SKM-1 (cell line): Measurements from ENCODE around the gene RAB31.

Experiments used
- DNase-seq: peaks from one replicate; lab custom pipeline; 2025; ENCODE audit not compliant: unreplicated experiment; lab: John Stamatoyannopoulos, UW

Gene RAB31

GRCh38 chr18:9859232-9859631, 151.1 kb downstream of the RAB31 start:
- no peak for DNase-seq

- DNase-seq = no peak
These were observed 152.6 kb downstream of the RAB31 start for GRCh38 chr18:9860682-9861081.

GRCh38 chr18:9861157-9861556, 153.1 kb downstream of the RAB31 start:
- DNase-seq = no peak

- no peak for DNase-seq
These were observed 153.8 kb downstream of the RAB31 start for GRCh38 chr18:9861933-9862332.

GRCh38 chr18:9862686-9863085, 154.6 kb downstream of the RAB31 start:
- no peak for DNase-seq

- no peak for DNase-seq
These were observed 155.2 kb downstream of the RAB31 start for GRCh38 chr18:9863282-9863681.

- no peak for DNase-seq
These were observed 157.8 kb downstream of the RAB31 start for GRCh38 chr18:9865764-9866490.

- DNase-seq = no peak
These were observed 158.5 kb downstream of the RAB31 start for GRCh38 chr18:9866627-9867026.

- DNase-seq = no peak
These were observed 159.0 kb downstream of the RAB31 start for GRCh38 chr18:9867071-9867594.

- no peak for DNase-seq
These were observed 161.0 kb downstream of the RAB31 start for GRCh38 chr18:9868857-9869714.

GRCh38 chr18:9869715-9870430, 161.8 kb downstream of the RAB31 start:
- peak; percentile 95 for DNase-seq

GRCh38 chr18:9870431-9871008, 162.4 kb downstream of the RAB31 start:
- no peak for DNase-seq

- DNase-seq = no peak
These were observed 163.2 kb downstream of the RAB31 start for GRCh38 chr18:9871244-9871746.

GRCh38 chr18:9872823-9873222, 164.7 kb downstream of the RAB31 start:
- no peak for DNase-seq

GRCh38 chr18:9874728-9875127, 166.6 kb downstream of the RAB31 start:
- no peak for DNase-seq

GRCh38 chr18:9876212-9876866, 168.2 kb downstream of the RAB31 start:
- no peak for DNase-seq

GRCh38 chr18:9876867-9877654, 169.0 kb downstream of the RAB31 start:
- DNase-seq = no peak

GRCh38 chr18:9877655-9878014, 169.5 kb downstream of the RAB31 start:
- DNase-seq = no peak

- no peak for DNase-seq
These were observed 170.0 kb downstream of the RAB31 start for GRCh38 chr18:9878095-9878494.

GRCh38 chr18:9878783-9879242, 170.7 kb downstream of the RAB31 start:
- DNase-seq = no peak
